Gastrocnemius medialis (tissue), 4 donors: ENCODE results near the gene HPN.

ENCODE experiments used
- CTCF ChIP-seq, 5 experiments: fragments of 450-650 bp in 3 of 5; fragments of 200-600 bp in 2 of 5; sonication (generic) in 2 of 5; IDR thresholded peaks in 4 of 5; conservative IDR thresholded peaks in 1 of 5; 1 replicate in 4 of 5; 2 replicates in 1 of 5; pipeline ENCODE4 v1.5.1; 2016 to 2019; ENCODE audit warnings: antibody characterized with exemption in 5 of 5, mild to moderate bottlenecking in 3 of 5, moderate library complexity in 3 of 5
- POLR2A ChIP-seq, 2 donors: fragments of 450-650 bp; IDR thresholded peaks; one replicate each; pipeline ENCODE4 v1.6.1; 2017; ENCODE audit warnings: antibody characterized with exemption in 2 of 2, mild to moderate bottlenecking in 2 of 2, moderate library complexity in 2 of 2

- TF ChIP-seq POLR2A (IDR thresholded peaks at IDR 0.05) (no peak), CTCF (IDR thresholded peaks at IDR 0.05 in 4 of 5, conservative IDR thresholded peaks at IDR 0.05 in 1 of 5) (no peak)
Measured at GRCh38 chr19:35068941-35069634, 27.6 kb downstream of the HPN start.
